RWPE2 (cell line): Measurements from ENCODE around the gene MINDY4.

Experiments
- ATAC-seq: fragments of 200-7000 bp; cut with Tn5 transposase; 3 replicates; pipeline ENCODE4 v1.9.1; 2021; ENCODE audit warnings: low read depth
- DNase-seq: peaks from one replicate; pipeline ENCODE4 v3.0.0-alpha.2; 2020; ENCODE audit warnings: low spot score
- H3K27ac ChIP-seq: fragments of 450-650 bp; 2 replicates; pipeline ENCODE4 v1.5.1; 2017; ENCODE audit warnings: mild to moderate bottlenecking; ENCODE audit not compliant: poor library complexity, severe bottlenecking
- H3K27me3 ChIP-seq: fragments of 250-450 bp; sonication (Bioruptor Pico); 2 replicates; pipeline ENCODE4 v1.5.1; 2021; ENCODE audit warnings: mild to moderate bottlenecking, moderate library complexity; ENCODE audit not compliant: insufficient read depth, poor library complexity, severe bottlenecking
- H3K36me3 ChIP-seq: fragments of 250-450 bp; sonication (Bioruptor Pico); 2 replicates; pipeline ENCODE4 v1.5.1; 2020; ENCODE audit warnings: low read depth, mild to moderate bottlenecking, moderate library complexity
- H3K4me1 ChIP-seq: fragments of 250-450 bp; sonication (Bioruptor Pico); 2 replicates; pipeline ENCODE4 v1.5.1; 2021; ENCODE audit warnings: mild to moderate bottlenecking, moderate library complexity; ENCODE audit not compliant: insufficient read depth, poor library complexity, severe bottlenecking
- H3K4me3 ChIP-seq: fragments of 250-450 bp; sonication (Bioruptor Pico); 2 replicates; pipeline ENCODE4 v1.5.1; 2021; ENCODE audit warnings: mild to moderate bottlenecking, moderate library complexity; ENCODE audit not compliant: severe bottlenecking
- H3K9me3 ChIP-seq: fragments of 250-450 bp; sonication (Bioruptor Pico); 2 replicates; pipeline ENCODE4 v1.5.1; 2021; ENCODE audit warnings: mild to moderate bottlenecking, moderate library complexity; ENCODE audit not compliant: severe bottlenecking
- CTCF ChIP-seq: fragments of 450-650 bp; IDR thresholded peaks from one replicate; pipeline ENCODE4 v1.5.1; 2017; ENCODE audit warnings: mild to moderate bottlenecking, moderate library complexity; ENCODE audit not compliant: poor library complexity, severe bottlenecking

The MINDY4 gene

GRCh38 chr7:30761214-30762156 is 9.7 kb upstream of the MINDY4 start:
- Histone ChIP-seq H3K36me3 (no peaks in the 10 kb centered on the region), H3K27ac (no peak overlapping the region), H3K4me3 (no peak overlapping the region), H3K9me3 (no peaks in the 10 kb centered on the region), H3K4me1 (no peaks in the 10 kb centered on the region), H3K27me3 (no peaks in the 10 kb centered on the region)
- DNase-seq = no peak
- no peak for ATAC-seq
- no peak for TF ChIP-seq CTCF

DNA sequence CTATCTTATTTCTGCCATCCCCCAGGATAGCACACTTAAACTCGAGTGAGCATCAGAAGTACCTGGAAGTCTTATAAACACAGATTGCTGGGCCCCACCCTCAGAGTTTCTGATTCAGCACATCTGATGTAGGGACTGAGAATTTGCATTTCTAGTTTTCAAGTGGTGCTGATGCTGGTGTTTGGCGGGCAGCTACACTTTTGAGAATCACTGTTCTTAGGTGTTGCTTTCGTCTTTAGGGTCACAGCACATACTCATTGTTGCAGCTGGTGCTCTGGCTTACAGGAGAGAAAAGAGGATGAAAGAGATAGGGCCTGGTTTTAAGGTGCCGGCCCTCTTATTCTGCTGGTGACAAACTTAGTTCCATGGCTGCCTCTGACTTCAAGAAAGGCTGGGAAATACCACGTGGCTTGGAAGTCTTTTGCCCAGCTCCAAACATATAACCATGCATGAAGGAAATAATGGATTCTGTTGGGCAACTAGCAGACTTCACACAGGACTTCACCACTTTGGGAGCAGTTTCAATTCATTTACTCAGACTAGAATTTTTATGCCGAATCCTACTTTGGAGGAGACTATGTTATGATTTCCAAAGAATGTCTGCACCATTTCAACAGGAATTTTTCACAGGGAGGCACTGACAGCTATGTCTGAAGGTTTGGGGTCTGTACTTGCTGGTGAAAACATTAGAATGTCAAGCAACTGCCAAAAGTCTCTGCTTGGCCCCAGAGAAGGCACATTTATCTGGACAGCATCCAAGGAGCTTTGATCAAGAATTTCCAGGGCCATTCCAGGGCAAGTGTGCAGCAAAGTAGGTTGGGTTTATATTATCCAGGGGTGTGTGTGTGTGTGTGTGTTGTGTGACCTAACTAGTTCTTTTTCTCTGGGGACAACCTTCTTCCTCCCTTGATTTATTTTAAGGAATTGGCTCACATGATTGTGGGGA is 6.9 kb upstream of the MINDY4 start:
- no peak for TF ChIP-seq CTCF
- Histone ChIP-seq H3K4me1 (no peaks in the 10 kb centered on the region), H3K27me3 (no peaks in the 10 kb centered on the region), H3K27ac (no peak overlapping the region), H3K9me3 (no peaks in the 10 kb centered on the region), H3K4me3 (no peak overlapping the region), H3K36me3 (no peaks in the 10 kb centered on the region)
- DNase-seq (no peak), ATAC-seq (no peak)

DNA sequence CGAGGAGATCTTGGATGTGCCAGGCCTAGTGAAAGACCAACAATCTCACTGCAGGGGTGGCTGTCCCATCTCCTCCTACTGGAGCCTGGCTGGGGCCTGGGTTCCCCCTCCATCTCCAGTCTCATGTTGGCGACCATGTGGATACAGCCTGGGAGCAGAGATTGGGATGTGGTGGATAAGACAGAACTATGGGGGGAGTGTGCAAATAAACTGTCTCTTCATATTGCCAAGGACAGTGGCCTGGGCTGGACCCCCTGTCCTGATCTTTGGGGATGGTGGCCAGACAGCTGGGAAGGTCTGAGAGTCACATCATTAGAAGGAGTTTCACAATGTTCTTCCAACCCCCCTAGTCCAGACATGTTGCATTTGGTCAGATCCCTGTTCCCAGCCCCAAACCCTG is 5.8 kb upstream of the MINDY4 start:
- ATAC-seq (no peak), DNase-seq (no peak)

DNA sequence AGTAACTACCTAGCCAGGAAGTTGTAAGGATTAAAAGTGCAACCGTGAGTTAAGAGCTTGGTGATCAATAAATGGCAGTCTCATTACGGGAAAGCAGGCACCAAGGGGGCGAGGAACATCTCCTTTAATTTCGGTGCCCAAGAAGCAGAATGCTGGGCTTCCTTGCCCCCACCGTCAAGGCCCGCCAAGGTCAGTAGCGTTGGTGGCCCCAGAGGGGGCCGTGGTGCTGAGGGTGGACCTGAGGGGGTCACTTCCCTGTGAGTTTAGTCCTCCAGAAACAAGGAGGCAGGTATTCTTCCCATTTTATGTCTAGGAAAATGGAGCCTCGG is 408 bp upstream of the MINDY4 start:
- Histone ChIP-seq H3K9me3 (no peaks in the 10 kb centered on the region), H3K36me3 (no peaks in the 10 kb centered on the region), H3K4me3 (no peak overlapping the region), H3K27me3 (no peaks in the 10 kb centered on the region), H3K27ac (no peak overlapping the region), H3K4me1 (peaks cover 4% of the 10 kb centered on the region)
- ATAC-seq (no peak), DNase-seq (no peak)
- TF ChIP-seq CTCF = no peak

More for the DNA sequence above, 5.8 kb upstream of the MINDY4 start:
- Histone ChIP-seq H3K4me1 (peaks cover 2% of the 10 kb centered on the region), H3K4me3 (no peak overlapping the region), H3K9me3 (no peaks in the 10 kb centered on the region), H3K27ac (no peak overlapping the region), H3K27me3 (no peaks in the 10 kb centered on the region), H3K36me3 (no peaks in the 10 kb centered on the region)
- no peak for TF ChIP-seq CTCF
